ENCODE results near the gene ZNF410.

ZNF410 gene

GRCh38 chr14:73958591-73958990 lies 71.9 kb downstream of the ZNF410 start:
- DNase-seq = no peak

GRCh38 chr14:73961192-73961591 lies 74.5 kb downstream of the ZNF410 start:
- DNase-seq = no peak

GRCh38 chr14:73965216-73965615 lies 78.6 kb downstream of the ZNF410 start:
- DNase-seq = no peak

GRCh38 chr14:73968885-73969284 lies 82.2 kb downstream of the ZNF410 start:
- DNase-seq = no peak

- no peak for DNase-seq
These were observed 86.8 kb downstream of the ZNF410 start for GRCh38 chr14:73973497-73973896.

GRCh38 chr14:73976125-73976524 lies 89.5 kb downstream of the ZNF410 start:
- no peak for DNase-seq

GRCh38 chr14:73977896-73978295 lies 91.2 kb downstream of the ZNF410 start:
- DNase-seq = no peak
